NCI-H146 treated with DMSO at 0.1 percent for 48 hours (cell line): Measurements from ENCODE around the gene SGTA.

Experiments used
- DNase-seq: peaks from one replicate; lab custom pipeline; 2025; ENCODE audit not compliant: unreplicated experiment; lab: John Stamatoyannopoulos, UW

Gene SGTA

DNA sequence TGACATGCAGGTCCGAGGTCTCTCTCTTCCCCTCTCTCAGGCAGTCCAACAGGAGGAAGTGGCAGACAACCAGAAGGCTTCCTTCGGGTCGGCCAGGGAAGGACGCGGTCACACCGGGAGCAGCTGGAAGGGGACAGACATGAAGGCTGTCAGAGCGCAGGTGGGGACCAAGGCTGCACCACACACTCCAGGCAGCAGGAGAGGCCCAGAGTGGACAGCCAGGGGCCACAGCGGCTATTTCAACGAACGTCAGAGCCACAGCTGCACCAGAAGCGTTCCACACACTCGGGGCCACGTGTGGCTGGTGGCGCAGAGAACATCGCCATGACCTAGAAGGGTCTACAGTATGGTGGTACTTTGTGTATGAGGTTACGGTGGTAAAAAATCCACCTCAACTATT lies 27.3 kb downstream of the SGTA start:
- DNase-seq = no peak

DNA sequence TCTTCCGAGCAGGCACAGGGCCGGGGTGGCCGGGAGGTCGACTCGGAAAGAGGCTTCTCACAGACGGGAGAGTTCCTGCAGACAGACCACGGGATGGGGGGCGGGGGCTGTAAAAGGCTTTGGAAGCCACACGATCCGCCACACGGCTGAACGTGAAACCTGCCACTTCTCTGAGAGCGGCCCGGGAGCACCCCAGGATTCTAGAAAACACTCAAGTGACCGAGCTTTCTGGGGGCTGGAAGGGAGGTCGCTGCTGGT lies 27.7 kb downstream of the SGTA start:
- DNase-seq = no peak

DNA sequence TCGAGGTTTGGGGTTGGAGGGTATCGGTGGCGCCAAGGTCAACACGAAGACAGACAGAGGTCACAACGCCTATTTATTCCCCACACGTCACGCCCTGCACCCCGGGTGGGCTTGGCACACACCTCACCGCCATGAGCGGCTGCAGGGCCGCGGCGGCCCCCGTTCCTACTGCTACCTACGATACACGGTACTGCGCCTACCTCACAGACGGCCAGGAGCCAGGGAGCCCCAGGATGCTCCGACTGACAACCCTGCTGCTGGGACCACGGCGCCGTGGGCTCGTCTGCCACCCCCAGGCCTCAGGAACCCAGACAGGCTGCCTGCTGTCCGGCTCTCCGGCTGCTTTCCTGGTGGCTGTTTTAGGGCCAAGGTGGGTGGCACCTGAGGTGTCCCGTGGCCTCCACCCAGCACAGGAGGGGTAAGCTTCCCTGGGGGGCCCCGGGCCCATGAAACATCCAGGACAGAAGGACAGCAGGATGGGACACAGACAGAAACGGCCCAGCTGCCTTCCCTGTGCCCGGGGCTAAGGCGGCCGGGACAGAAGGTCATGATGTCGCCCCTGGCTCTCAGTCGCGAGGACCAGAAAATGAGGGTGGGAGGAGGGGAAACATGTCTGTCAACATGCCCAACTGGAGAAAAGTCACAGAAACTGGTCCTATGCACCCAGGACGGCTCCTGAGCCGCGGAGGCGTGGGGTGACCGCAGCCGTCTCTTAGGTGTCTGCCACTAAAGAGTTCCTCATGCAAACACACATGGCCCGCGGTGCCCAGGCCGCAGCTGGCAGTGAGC lies 28.2 kb downstream of the SGTA start:
- no peak for DNase-seq

DNA sequence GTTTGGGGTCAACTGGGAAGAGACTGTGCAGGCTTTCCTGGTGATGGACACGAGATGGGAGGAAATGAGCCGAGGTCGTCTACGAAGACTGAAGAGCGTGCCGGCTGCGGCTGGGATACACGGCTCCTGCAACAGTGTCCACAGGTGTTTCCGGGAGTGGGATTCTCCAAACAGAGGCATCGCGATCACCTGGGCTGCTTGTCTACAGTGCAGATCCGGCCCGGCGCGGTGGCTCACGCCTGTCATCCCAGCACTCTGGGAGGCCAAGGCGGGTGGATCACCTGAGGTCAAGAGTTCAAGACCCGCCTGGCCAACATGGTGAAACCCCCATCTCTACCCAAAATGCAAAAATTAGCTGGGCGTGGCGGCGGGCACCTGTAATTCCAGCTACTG lies 31.6 kb downstream of the SGTA start:
- no peak for DNase-seq

DNA sequence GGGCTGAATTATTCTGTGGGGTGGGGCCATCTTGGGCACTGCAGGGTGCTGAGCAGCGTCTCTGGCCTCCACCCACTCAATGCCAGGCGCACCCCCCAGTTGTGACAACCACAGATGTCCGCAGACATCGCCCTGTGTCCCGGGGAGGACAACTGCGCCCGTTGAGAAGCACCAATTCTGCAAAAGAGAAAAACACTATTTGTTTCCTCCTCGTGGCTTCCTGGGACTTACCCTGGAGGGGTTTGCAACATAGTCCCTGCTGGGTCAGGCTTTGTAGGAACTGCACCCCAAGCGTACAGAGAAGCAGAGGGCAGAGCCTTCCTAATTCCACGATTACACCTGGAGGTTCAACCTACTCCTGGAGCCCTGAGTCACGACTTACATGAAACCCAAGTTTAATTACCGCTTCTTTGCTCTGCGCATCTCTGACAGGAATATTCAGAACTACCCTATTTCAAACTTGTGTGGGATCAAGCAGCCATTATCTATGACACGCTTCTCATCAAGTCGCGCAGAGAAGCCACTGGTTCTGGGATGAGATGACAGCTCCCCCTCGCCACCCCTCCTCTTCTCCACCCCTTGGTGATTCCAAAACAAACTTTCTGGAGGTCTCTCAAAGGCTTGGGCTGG lies 32.1 kb downstream of the SGTA start:
- no peak for DNase-seq

DNA sequence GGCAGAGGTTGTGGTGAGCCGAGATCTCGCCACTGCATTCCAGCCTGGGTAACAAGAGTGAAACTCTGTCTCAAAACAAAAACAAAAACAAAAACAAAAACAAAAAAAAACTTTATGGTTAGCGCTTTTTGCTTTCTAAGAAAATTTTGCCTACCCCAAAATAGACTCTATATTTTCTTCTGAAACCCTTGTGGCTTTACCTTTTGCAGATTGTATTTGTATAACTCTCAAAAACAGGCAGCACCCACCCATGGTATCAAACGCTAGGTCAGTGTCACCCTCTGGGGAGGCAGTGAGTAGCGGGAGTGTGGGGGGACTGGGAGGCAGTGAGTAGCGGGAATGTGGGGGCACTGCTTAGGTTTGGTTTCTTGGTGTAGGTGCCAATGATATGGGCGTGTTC lies 35.7 kb downstream of the SGTA start:
- DNase-seq = no peak

DNA sequence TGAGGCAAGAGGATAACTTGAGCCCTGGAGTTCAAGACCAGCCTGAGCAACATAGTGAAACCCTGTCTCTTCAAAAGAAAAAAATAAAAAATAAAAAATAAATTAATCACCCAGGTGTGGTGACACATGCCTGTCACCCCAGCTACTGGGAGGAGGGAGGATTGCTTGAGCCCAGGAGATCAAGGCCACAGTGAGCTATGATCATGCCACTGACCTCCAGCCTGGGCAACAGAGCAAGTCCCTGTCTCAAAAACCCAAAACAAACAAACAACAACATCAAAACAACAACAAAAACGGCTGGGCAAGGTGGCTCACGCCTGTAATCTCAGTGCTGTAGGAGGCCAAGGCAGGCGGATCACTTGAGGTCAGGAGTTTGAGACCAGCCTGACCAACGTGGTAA lies 39.0 kb downstream of the SGTA start:
- no peak for DNase-seq

DNA sequence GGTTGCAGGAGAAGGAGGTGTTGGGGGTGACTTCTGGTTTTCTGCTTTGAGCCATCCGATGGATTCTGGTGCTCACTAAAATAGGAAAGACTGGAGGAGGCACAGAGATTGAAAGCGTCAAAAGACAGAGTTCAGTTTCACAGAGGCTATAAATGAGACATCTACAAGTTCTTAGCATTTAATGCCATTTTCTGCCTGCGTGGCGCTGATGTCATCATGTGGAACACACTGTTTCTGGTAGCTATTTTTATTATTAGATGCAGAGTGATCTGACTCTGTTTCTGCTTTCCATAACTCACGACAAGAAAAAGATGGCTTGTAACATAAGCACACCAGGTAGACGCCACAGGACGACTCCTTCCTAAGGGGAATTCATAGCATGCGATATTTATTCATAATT lies 40.0 kb downstream of the SGTA start:
- DNase-seq = no peak

DNA sequence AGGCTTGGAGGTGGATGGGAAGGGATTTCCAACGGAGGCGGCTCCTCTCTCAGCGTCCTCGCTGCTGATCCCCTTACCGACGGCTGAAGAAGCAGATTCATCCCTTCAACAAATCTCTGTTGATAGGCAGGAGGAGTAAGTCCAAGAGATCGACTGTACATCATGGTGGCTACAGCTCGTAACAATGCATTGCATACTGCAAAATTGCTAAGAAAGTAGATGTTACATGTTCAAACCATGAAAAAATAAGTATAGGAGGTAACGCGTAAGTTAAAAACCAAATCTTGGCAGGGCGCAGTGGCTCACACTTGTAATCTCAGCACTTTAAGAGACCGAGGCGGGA lies 42.8 kb downstream of the SGTA start:
- no peak for DNase-seq

DNA sequence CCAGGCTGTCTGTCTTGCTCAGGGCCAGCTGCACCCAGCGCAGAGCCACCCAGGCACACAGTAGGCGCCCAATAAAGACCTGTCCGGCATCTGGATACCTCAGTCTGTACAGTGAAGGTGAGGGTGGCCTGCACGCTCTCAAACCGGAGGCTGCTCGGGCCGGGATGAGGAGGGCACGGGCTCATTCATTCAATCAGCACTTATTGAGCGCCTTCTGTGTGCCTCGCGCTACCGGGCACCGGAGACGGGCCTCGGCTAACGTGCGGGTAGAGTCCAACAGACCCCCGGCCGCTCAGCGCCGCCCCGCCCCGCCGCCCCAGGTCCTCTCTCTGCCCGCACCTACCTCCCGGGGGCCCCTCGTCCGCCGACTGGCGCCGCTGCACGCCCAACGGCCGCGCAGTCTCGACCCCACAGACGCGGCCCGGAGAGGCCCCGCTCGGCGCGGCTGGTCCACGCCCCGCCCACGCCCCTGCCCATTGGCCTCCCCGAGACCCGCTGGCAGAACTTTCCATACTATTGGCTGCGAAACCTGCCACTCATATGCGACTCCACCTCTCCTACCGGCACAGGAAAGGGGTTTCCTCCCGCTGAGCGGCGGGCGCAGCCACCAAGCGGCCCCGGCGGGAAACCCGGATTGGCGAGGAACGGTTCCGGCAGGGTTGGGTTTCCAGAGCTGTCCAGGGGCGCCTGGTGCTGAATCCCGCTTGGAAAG lies 43.3 kb downstream of the SGTA start, which contains the start of gene SLC39A3:
Gene SLC39A3 (minus strand): TSS at position 416 of the 712 bp plus-strand sequence. CDS start 2,760 bp downstream, outside the sequence.
- peak; percentile 81 for DNase-seq

DNA sequence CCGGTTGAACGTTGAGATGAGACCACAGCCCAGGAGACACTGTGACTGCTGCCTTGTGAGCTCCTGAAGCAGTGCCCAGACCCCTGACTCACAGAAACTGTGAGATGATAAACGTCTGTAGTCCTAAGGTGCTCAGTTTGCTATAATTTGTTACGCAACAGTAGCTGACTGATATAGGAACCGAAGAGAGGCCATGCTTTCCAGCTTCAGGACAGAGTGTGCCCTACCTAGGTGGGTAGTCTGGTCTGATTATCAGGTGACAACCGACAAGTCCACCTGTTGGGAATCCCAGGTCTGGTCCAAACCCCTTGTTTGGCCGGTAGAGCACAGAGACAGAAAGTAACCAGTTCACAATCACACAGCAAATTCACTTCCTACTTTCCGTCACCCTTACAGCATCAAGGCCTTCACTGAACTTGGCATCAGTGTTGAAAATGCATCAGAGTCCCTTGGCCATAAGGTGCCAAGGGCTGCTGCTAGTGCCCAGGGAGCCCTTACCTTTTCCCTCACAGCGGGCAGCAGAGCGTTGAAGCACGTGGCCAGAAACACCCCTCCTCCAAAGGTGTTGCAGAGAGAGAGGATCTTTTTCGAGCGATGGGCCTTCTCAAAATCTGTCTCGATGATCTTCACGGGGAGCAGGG lies 46.4 kb downstream of the SGTA start:
- no peak for DNase-seq

DNA sequence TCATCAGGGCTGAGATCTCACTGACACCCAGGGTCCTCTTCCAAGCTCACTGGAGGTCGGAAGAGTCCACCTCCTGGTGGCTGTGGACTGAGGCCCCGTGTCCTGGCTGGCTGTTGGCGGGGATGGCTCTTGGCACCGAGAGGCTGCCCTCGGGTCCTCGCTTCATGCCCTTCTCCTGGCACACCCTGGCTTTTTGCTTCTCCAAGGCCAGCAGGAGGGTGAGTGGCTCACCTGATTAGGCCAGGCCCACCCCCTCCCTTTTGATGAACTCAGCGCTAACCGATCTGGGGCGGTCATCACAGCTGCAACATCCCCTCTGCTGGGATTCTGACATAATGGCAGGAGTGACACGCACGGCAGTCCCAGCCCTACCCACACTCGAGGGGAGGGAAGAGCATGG lies 47.7 kb downstream of the SGTA start:
- no peak for DNase-seq

DNA sequence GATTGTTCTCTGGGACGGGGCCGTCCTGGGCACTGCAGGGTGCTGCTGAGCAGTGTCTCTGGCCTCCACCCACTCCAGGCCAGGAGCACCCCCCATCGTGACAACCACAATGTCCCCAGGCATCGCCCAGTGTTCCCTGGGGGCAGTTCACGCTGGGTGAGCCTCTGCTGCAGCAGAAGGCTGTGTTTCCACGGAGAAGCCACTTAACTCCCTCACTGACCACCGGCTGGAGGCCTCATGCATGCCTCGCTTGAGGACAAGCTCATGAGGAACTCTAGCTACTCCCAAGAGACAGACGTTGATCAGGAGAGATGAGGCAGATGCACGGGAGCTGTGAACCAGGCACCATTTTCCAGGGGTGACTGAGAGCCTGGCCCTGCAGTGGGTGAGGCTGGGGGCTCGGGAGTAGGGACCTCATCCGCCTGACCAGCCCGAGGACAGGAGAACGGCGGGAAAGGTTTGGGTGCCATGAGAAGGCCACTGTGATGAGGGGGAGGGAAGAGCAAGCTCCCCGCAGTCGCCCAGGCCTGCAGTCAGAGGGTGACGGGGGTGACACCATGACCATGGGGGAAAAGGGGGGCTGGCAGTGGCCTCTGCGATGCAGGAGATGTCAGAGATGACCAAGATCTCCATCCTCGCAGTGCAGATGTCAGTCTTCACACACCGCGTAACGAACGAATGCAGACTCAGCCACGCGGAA lies 48.3 kb downstream of the SGTA start:
- DNase-seq = no peak

DNA sequence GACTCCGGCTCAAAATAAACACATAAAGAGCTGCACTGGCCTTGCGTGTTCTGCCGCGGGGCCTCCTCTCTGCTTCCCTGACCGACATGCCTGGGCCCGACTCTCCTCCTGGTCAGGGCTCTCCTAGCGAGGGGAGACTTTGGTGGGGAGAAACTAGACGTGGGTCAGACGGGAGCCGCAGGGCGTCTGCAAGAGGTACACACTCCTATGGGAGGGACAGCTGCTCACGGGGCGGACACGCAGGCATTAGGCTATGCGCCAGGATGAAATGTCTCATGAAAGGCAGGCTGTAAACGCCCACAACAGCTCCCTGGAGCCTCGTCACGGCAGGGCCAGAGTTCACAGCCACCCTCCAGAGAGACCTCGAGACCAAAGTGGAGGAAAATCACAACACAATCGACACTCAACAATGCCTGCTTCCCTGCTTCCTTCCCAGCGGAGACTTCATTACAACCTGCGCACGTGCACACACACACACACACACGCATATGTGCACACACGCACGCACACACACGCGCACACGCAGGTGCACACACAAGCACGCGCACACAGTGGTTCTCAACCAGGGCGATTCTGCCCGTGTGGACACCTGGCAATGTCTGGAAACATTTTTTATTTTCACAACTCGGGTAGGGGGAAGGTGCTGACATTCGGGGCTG lies 49.0 kb downstream of the SGTA start:
- DNase-seq = no peak

DNA sequence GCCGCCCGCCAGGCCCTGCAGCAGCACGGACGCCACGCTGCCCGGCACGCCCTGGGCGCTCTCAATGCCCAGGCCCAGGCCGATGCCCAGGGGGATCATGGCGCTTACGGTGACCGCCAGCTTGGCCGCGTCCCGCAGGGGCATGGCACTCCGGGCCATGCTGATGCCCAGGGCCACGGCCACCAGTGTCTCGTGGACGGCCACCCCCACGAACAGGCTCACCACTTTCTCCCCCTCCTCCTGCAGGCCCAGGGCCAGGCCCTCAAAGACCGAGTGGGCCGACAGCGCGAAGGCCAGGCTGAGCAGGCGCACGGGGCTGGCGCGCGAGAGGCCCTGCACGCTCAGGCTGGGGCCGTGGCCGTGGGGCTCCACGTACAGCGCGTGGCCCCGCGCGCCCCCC lies 50.2 kb downstream of the SGTA start:
- no peak for DNase-seq

DNA sequence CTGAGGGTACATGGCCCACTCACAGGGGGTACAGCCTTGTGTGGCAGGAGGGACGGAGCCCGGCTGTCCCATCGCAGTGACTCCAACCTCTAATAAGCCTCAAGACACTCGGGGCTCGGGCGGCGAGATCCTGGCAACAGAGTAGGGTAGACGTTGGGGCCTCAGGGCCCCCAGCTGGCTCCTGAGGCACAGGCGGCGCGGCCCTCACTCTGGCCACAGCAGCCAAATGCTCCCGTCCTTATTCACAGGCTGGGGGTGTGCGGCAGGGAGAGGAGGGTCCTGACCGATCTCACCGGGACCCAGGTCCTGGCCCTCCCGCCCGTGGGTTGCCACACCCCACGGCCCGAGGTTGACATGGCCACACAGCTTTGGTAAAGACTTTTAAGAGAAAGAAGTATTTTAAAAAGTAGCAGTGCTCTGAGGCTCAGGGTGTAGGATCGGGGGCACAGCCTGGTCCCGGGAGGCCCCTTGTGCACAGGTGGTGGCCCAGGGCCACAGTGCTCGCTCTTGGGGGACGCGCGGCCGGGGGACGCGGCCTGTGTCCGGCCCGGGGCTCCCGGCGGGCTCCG lies 50.8 kb downstream of the SGTA start:
- DNase-seq = no peak

DNA sequence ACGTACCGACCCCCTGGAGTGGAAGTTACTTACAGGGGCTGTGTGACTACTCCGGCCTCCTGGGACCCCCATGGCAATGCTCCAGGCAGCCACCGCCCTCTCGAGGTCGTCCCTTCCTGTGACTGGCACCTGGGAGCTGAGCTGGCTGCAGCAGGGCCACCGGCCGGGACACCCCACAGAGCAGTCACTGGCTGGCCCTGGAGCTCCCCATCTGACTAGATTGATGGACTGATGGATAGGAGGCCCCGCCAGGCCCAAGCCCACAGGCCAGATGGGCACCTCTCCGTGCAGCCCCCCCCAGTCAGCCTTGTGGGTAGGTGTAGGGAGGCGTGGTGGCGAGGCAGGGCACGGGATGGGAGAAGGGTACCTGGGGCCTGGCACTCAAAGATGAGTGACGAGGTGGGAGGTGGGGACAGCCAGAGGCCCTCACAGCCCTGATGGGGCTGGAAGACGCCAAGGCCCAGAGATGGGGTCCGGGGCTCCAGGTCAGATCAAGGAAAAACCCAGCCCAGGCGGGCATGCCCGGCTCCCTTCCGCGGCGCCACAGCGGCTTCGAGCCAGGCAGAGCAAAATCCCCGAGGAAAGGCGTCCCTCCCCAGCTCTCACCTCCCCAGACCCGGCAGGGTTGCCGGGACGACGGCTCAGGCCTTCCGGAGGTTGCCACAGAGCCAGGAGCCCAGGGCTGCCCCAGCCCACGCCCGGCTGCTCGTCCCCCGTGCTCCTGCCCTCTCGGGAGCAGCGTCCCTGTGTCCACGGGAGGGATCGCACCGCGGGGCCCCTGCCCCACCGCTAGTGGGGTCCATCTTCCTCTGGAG lies 51.7 kb downstream of the SGTA start:
- no peak for DNase-seq

DNA sequence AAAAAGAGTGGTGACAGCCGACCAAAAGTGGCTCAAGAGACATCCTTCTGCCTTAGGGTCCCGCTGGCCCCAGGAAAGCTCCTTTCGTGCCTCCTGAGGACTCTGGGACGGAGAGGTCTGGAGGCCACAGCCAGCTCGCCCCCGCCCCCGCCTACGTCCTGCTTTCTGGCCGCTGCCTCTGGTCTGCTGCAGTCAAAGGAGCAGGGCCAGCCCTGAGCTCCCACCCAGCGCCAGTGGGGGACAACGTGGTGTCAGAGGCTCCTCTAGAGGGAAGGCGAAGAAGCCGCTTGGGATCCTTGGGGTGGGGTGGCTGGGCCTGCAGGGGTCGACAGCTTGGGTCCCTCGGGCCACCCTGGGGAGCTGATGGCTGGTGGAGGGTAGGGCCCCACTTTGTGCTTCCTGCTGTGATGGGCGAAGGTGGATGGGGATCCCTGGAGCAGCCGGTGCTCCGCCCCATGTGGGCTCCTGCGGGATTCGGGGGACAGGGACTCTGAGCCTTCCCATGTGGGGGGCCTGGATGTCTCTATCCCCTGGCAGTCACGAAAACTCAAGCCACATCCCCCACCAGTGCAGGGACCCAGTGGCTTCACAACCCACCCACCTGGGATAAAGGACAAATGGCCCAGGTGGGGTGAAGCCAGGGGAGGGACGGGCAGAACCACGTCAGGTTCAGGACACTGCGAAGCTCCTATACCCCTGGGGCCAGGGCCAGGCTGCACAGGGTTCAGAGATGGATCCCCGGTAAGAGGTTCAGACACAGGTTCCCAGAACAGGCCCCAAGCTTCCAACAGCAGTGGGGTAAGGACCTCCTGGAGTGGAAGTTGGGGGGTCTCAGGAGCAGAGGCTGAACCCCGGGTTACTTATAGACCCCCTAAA lies 52.9 kb downstream of the SGTA start:
- DNase-seq = no peak
